ENCODE data around the gene GPRIN3.

DNA sequence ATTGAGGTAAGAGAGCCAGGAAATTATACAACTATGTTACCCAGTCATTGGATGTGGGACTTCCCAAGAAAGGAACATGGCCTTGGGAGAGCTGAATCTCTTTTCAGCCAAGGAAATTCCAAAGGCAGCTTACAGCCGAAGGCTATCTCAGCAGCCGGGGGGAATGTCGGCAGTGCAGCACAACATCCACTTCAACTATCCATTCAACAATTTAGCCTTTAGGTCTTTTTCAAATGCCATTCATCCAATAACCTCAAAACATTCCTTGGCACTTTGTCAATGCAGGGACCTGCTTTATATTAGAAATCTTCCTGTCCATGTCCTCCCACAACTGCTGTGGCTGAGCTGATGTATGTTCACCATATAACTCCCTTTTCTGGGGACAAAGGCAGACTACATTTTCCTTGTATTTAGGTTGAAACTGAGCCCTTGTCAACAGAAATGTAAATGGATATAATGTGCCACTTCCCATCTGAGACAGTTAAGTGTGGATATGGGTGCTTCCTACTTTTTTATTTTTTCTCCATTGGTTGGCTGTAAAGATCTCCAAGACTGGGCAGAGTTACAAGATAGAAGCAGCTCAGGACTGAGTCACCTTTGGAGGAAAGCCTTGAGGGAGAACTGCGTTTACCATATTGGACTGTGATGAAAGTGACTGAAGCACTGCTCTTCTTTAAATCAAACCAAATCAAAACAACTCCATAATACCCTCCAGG lies 94.8 kb downstream of the GPRIN3 start:
- no peak for TF ChIP-seq POLR2A (IDR thresholded peaks at IDR 0.05)
- TF ChIP-seq, protein P1, sequence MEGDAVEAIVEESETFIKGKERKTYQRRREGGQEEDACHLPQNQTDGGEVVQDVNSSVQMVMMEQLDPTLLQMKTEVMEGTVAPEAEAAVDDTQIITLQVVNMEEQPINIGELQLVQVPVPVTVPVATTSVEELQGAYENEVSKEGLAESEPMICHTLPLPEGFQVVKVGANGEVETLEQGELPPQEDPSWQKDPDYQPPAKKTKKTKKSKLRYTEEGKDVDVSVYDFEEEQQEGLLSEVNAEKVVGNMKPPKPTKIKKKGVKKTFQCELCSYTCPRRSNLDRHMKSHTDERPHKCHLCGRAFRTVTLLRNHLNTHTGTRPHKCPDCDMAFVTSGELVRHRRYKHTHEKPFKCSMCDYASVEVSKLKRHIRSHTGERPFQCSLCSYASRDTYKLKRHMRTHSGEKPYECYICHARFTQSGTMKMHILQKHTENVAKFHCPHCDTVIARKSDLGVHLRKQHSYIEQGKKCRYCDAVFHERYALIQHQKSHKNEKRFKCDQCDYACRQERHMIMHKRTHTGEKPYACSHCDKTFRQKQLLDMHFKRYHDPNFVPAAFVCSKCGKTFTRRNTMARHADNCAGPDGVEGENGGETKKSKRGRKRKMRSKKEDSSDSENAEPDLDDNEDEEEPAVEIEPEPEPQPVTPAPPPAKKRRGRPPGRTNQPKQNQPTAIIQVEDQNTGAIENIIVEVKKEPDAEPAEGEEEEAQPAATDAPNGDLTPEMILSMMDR (IDR thresholded peaks at IDR 0.05) = no peak
